ENCODE results near the gene ZBTB18.

ZBTB18 gene

DNA sequence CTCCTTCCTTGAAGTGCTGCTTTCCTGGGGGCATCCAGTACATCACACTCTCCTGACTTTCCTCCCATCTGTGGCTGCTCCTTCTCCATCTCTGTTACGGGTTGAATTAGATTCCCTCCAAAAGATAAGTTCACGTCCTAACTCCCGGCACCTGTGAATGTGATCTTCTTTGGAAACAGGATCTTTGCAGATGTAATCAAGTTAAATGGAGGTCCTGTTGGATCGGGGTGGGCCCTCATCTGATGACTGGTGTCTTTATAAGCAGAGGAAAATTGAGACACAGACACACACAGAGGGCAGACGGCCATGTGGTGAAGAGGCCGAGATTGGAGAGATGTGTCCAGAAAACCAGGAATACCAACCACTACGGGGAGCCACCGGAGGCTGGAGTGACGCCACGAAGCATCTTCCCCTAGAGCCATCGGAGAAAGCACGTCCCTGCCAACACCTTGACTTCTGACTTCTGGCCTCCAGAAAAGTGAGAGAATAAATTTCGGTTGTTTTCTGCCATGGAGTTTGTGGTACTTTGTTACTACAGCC lies 36.0 kb downstream of the ZBTB18 start:
- no peaks in the 10 kb centered on the region for H3K9me3 ChIP-seq (ENCODE audit: control insufficient read depth, low read length)
- no peaks in the 10 kb centered on the region for H3K36me3 ChIP-seq (ENCODE audit: control insufficient read depth, insufficient read depth, low read length)
- 96% methylated on average over 13 of the region's 13 CpGs for WGBS, 2 experiments
- no peak overlapping the region for H3K4me3 ChIP-seq (ENCODE audit: insufficient read depth, low read depth, low read length)
- no peaks in the 10 kb centered on the region for H3K27me3 ChIP-seq (ENCODE audit: control insufficient read depth, insufficient read depth, low read length, poor library complexity, severe bottlenecking)
- no peak overlapping the region for H3K27ac ChIP-seq (ENCODE audit: insufficient read depth, low read depth, low read length, poor library complexity, severe bottlenecking)
- peaks cover 5% of the 10 kb centered on the region for H3K4me1 ChIP-seq (ENCODE audit: control insufficient read depth, insufficient read depth, low read length)

DNA sequence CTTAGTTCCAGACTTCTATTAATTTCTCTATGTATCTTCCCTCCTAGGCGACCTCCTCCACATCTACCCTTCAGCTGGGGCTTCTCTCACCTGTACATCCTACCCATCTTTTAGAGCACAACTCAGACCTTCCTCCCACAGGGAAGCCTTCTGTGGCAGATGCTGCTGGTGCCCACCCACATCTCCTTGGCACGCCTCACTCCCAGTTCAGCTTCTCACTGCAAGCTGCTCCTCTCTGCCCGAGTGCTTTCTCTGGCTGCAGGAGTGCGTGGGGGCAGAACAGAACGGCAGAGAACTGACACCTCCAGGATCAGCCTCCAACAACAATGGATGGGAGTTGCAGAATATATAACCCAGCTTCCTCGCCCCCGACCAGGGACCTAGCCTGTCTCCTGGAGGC lies 36.5 kb downstream of the ZBTB18 start:
- H3K4me1 ChIP-seq (ENCODE audit: control insufficient read depth, insufficient read depth, low read length): peaks cover 9% of the 10 kb centered on the region
- H3K4me3 ChIP-seq (ENCODE audit: insufficient read depth, low read depth, low read length): no peak overlapping the region
- WGBS, 2 experiments: 84 to 86% methylated on average over 7 of the region's 7 CpGs
- H3K9me3 ChIP-seq (ENCODE audit: control insufficient read depth, low read length): no peaks in the 10 kb centered on the region
- H3K27me3 ChIP-seq (ENCODE audit: control insufficient read depth, insufficient read depth, low read length, poor library complexity, severe bottlenecking): no peaks in the 10 kb centered on the region
- H3K36me3 ChIP-seq (ENCODE audit: control insufficient read depth, insufficient read depth, low read length): no peaks in the 10 kb centered on the region
- H3K27ac ChIP-seq (ENCODE audit: insufficient read depth, low read depth, low read length, poor library complexity, severe bottlenecking): no peak overlapping the region

DNA sequence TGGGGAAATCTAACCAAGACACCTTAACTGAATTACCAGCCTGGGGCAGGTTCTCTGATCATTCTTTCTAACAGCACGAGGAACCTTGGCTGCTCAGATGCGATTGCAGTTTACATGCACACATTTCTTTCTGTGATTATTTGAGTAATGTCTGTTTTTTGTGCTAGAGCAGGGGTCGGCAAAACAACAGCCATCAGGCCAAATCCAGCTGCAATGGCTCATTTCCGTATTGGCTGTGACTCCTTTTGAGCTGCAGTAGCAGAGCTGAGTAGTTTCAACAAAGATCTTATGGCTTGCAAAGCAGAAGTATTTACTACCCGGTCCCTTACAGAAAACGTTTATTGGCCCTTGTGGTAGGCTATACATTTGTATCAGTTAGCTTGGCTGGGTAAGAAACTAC lies 37.1 kb downstream of the ZBTB18 start:
- H3K36me3 ChIP-seq (ENCODE audit: control insufficient read depth, insufficient read depth, low read length): no peaks in the 10 kb centered on the region
- no peak overlapping the region for H3K27ac ChIP-seq (ENCODE audit: insufficient read depth, low read depth, low read length, poor library complexity, severe bottlenecking)
- H3K9me3 ChIP-seq (ENCODE audit: control insufficient read depth, low read length): no peaks in the 10 kb centered on the region
- WGBS, 2 experiments: 90 to 93% methylated on average over 6 of the region's 6 CpGs
- H3K27me3 ChIP-seq (ENCODE audit: control insufficient read depth, insufficient read depth, low read length, poor library complexity, severe bottlenecking): no peaks in the 10 kb centered on the region
- no peak overlapping the region for H3K4me3 ChIP-seq (ENCODE audit: insufficient read depth, low read depth, low read length)
- peaks cover 12% of the 10 kb centered on the region for H3K4me1 ChIP-seq (ENCODE audit: control insufficient read depth, insufficient read depth, low read length)

DNA sequence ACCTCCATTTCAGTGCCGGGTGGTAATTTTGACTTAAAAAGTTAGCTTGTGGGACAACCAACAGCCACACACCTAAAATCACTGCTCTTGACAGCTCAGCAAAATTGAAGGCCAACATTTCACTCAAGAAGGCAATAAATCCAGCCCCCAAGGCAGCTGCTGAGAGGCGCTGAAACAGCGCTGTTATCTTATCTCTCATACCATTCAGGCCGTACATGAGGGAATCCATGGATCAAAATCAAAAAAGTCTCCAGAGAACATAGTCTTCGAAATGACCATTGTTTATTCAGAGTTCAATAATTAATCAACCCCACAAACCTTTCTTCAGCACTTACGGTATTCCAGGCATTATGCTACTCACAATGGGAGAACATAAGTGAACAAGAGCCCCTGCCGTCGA lies 38.5 kb downstream of the ZBTB18 start:
- H3K4me3 ChIP-seq (ENCODE audit: insufficient read depth, low read depth, low read length): no peak overlapping the region
- no peaks in the 10 kb centered on the region for H3K9me3 ChIP-seq (ENCODE audit: control insufficient read depth, low read length)
- 87 to 88% methylated on average over 8 of the region's 8 CpGs for WGBS, 2 experiments
- no peaks in the 10 kb centered on the region for H3K36me3 ChIP-seq (ENCODE audit: control insufficient read depth, insufficient read depth, low read length)
- H3K4me1 ChIP-seq (ENCODE audit: control insufficient read depth, insufficient read depth, low read length): peaks cover 12% of the 10 kb centered on the region
- no peak overlapping the region for H3K27ac ChIP-seq (ENCODE audit: insufficient read depth, low read depth, low read length, poor library complexity, severe bottlenecking)
- H3K27me3 ChIP-seq (ENCODE audit: control insufficient read depth, insufficient read depth, low read length, poor library complexity, severe bottlenecking): no peaks in the 10 kb centered on the region

DNA sequence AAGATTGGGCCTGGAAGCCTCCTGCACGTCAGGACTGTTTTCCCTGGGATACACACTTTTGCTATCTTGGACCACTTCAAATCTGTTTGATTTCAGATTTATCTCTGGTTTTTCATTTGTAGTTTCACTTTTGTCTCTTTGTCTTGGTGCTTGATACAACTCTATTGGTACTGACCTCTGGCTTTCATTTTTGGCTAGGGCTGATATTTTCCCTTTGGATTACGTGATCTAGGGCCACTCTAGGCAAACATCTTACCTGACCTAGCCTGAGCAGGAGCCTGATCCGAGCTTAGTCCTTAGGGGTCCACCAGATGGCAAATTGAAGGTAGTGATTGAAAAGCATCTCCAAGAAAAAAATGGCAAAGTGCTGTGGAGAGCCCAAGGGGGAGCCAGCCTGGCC lies 39.6 kb downstream of the ZBTB18 start:
- Histone ChIP-seq H3K4me1 (ENCODE audit: control insufficient read depth, insufficient read depth, low read length) (peaks cover 12% of the 10 kb centered on the region), H3K4me3 (ENCODE audit: insufficient read depth, low read depth, low read length) (no peak overlapping the region), H3K27ac (ENCODE audit: insufficient read depth, low read depth, low read length, poor library complexity, severe bottlenecking) (no peak overlapping the region), H3K9me3 (ENCODE audit: control insufficient read depth, low read length) (no peaks in the 10 kb centered on the region), H3K27me3 (ENCODE audit: control insufficient read depth, insufficient read depth, low read length, poor library complexity, severe bottlenecking) (no peaks in the 10 kb centered on the region), H3K36me3 (ENCODE audit: control insufficient read depth, insufficient read depth, low read length) (no peaks in the 10 kb centered on the region)
- 93 to 94% methylated on average over 3 of the region's 3 CpGs for WGBS, 2 experiments

DNA sequence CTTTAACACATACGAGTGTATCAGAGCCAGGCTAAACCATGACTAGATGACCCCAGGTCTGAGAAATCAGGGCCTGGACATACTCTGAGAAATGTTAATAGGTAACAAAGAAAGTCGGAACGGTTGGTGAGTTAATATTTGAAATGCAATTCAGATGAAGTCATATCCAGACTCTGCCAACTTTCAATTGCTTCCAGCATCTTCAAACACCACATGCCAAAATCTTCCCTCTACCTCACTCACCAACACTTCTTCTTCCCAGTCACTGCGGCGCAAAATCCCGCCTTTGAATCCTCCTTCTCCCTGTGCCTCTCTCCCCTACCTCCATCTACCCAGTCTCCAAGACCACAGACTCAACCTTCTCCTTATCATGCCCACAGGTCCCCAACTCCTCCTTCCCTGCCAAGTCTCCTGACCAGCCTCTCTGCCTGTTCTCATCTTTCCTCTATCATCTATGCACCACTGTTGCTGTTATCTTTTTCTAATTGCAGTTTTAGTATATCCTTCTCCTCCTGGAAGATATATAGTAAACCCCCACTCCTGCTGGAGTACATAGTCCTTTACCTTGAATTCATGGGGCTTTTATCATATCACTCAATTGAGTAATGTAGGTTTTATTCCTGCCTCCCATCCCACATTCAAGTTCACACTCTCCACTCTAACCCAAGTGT lies 41.3 kb downstream of the ZBTB18 start:
- Histone ChIP-seq H3K4me3 (ENCODE audit: insufficient read depth, low read depth, low read length) (no peak overlapping the region), H3K4me1 (ENCODE audit: control insufficient read depth, insufficient read depth, low read length) (peaks cover 12% of the 10 kb centered on the region), H3K27ac (ENCODE audit: insufficient read depth, low read depth, low read length, poor library complexity, severe bottlenecking) (no peak overlapping the region), H3K9me3 (ENCODE audit: control insufficient read depth, low read length) (no peaks in the 10 kb centered on the region), H3K36me3 (ENCODE audit: control insufficient read depth, insufficient read depth, low read length) (no peaks in the 10 kb centered on the region), H3K27me3 (ENCODE audit: control insufficient read depth, insufficient read depth, low read length, poor library complexity, severe bottlenecking) (no peaks in the 10 kb centered on the region)
- 90 to 94% methylated on average over 6 of the region's 6 CpGs for WGBS, 2 experiments

DNA sequence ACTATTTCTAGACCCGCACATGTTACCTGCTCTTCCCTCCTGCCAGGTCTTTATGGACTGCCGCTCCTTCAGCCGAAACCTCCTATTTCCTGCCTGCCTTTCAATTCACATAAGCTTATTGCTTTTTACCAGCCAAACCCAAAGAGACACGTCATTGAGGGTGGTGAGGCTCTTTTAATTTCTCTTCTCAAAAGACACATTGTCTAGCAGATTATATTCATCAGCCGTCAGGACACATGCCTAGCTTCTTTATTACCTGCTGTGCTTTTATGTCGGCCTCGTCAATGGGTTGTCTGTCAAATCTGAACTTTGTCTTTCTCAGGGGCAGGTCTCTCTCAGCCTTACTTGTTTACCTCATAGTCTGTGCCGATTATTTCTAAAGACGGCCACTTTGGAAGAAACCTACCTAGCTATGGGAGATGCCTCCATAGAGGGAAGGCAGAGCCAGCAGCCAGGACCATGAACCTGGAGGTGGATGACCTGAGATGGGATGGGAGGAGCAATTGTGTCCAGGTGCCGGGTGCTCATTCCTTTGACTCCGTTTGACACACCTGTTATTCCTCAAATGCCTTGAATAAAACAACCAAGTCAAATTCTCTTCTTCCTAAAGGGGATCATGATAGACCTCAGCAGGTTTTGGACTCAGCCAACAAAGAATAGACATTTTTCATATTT lies 42.0 kb downstream of the ZBTB18 start:
- Histone ChIP-seq H3K27ac (ENCODE audit: insufficient read depth, low read depth, low read length, poor library complexity, severe bottlenecking) (no peak overlapping the region), H3K9me3 (ENCODE audit: control insufficient read depth, low read length) (no peaks in the 10 kb centered on the region), H3K4me1 (ENCODE audit: control insufficient read depth, insufficient read depth, low read length) (peaks cover 7% of the 10 kb centered on the region), H3K36me3 (ENCODE audit: control insufficient read depth, insufficient read depth, low read length) (no peaks in the 10 kb centered on the region), H3K4me3 (ENCODE audit: insufficient read depth, low read depth, low read length) (no peak overlapping the region), H3K27me3 (ENCODE audit: control insufficient read depth, insufficient read depth, low read length, poor library complexity, severe bottlenecking) (no peaks in the 10 kb centered on the region)
- WGBS, 2 experiments: 61 to 65% methylated on average over 11 of the region's 11 CpGs

DNA sequence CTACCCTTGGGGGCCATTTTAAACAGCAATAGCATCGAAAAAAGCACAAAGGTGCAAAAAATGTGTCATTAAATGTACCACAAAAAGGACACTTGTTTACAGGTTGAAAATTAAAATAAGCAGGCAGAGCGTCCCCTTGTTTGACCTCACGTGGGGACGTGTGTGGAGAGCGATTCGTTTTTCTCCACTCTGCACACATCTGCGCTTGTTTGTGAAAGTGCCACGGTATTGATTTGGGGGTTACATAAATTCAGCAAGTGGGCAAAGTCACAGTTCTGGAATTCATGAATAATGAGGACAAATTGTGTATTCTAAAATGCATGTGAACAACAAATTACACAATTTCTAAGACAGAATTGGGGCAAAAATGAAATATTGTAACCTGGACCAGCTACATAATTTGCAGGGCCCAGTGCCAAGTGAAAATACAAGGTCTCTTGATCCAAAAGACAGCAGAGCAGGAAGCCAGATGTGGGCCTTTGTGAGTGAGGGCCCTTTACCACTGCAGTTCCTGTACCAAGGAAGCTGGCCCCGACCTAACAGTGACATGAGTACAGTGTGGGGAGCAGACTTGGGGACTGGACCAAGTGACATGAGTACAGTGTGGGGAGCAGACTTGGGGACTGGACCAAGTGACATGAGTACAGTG lies 43.9 kb downstream of the ZBTB18 start:
- no peaks in the 10 kb centered on the region for H3K27me3 ChIP-seq (ENCODE audit: control insufficient read depth, insufficient read depth, low read length, poor library complexity, severe bottlenecking)
- H3K9me3 ChIP-seq (ENCODE audit: control insufficient read depth, low read length): no peaks in the 10 kb centered on the region
- H3K27ac ChIP-seq (ENCODE audit: insufficient read depth, low read depth, low read length, poor library complexity, severe bottlenecking): no peak overlapping the region
- 95 to 97% methylated on average over 9 of the region's 9 CpGs for WGBS, 2 experiments
- H3K4me1 ChIP-seq (ENCODE audit: control insufficient read depth, insufficient read depth, low read length): peaks cover 6% of the 10 kb centered on the region
- no peaks in the 10 kb centered on the region for H3K36me3 ChIP-seq (ENCODE audit: control insufficient read depth, insufficient read depth, low read length)
- no peak overlapping the region for H3K4me3 ChIP-seq (ENCODE audit: insufficient read depth, low read depth, low read length)

DNA sequence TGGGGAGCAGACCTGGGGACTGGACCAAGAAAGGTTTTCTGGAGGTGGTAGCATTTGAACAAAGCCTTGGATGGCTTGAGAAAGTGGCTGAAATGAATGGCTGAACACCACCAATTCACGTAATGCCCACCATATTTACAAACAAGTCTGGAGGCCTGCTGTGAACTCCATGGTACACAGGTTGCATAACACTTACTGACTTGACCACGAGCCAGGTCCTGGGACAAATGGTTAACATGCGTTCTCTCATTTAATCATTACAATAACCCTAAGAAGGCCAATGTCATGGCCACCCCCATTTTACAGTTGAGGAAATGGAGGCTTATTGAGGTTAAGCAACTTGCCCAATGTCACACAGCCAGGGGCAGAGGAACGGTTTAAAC lies 44.4 kb downstream of the ZBTB18 start:
- Histone ChIP-seq H3K4me1 (ENCODE audit: control insufficient read depth, insufficient read depth, low read length) (peaks cover 10% of the 10 kb centered on the region), H3K4me3 (ENCODE audit: insufficient read depth, low read depth, low read length) (no peak overlapping the region), H3K9me3 (ENCODE audit: control insufficient read depth, low read length) (no peaks in the 10 kb centered on the region), H3K27me3 (ENCODE audit: control insufficient read depth, insufficient read depth, low read length, poor library complexity, severe bottlenecking) (no peaks in the 10 kb centered on the region), H3K36me3 (ENCODE audit: control insufficient read depth, insufficient read depth, low read length) (no peaks in the 10 kb centered on the region), H3K27ac (ENCODE audit: insufficient read depth, low read depth, low read length, poor library complexity, severe bottlenecking) (no peak overlapping the region)
- WGBS, 2 experiments: 95% methylated on average over 4 of the region's 4 CpGs

DNA sequence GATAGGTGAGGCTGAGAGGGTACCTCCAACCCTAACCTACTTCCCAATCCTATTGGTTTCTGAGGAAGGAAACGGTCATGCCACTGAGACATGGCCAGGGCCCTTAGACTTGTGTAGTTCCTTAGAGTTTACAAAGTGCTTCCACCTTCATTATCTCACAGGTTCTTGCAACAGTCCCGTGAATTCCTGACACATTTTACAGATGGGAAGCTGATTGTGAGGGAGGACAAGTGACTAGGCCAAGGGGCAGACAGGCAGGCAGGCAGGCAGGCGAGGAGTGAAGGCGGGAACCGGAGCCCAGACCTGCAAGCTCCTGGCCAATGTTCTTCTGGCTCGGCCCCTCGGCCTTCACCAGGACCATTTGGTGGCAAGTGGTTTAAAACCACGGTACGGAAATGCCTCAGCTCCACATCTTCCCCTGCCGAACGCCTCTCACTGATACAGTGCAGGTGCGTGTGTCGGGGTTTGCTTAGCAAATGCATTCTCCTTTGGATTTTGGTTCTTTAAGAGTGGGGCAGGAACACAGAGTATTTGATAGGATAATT lies 45.1 kb downstream of the ZBTB18 start:
- peaks cover 16% of the 10 kb centered on the region for H3K4me1 ChIP-seq (ENCODE audit: control insufficient read depth, insufficient read depth, low read length)
- no peaks in the 10 kb centered on the region for H3K27me3 ChIP-seq (ENCODE audit: control insufficient read depth, insufficient read depth, low read length, poor library complexity, severe bottlenecking)
- no peak overlapping the region for H3K27ac ChIP-seq (ENCODE audit: insufficient read depth, low read depth, low read length, poor library complexity, severe bottlenecking)
- no peaks in the 10 kb centered on the region for H3K9me3 ChIP-seq (ENCODE audit: control insufficient read depth, low read length)
- no peak overlapping the region for H3K4me3 ChIP-seq (ENCODE audit: insufficient read depth, low read depth, low read length)
- H3K36me3 ChIP-seq (ENCODE audit: control insufficient read depth, insufficient read depth, low read length): no peaks in the 10 kb centered on the region
- 96% methylated on average over 13 of the region's 13 CpGs for WGBS, 2 experiments
